K562 (cell line): ENCODE data around the gene SYTL4. TPM values are rescaled to one million over a fixed set of nuclear protein-coding genes. Genes with fewer than 3 reads are reported as not detected.

ENCODE experiments used
- ATAC-seq: fragments of 200-7000 bp; cut with Tn5 transposase; 3 replicates; pipeline ENCODE4 v1.9.1; 2020; ENCODE audit warnings: moderate library complexity
- BruUV-seq: library from RNA; stranded (reverse); fragments of 400-500 nt; replicated peaks from 2 replicates; lab custom pipeline; 2021; lab: Mats Ljungman, UMichigan
- CTCF ChIA-PET: fragments of 300-600 bp; formaldehyde crosslinking; extraction: SDS; loops from one replicate; lab custom pipeline; 2021; ENCODE audit warnings: low intra/inter-chr PET ratio; lab: Yijun Ruan, JAX
- POLR2A ChIA-PET: fragments of 300-600, 350-650 bp; sonication (Branson Sonifier 250); formaldehyde crosslinking; extraction: SDS; loops from one replicate; lab custom pipeline; 2021; ENCODE audit warnings: antibody characterized with exemption, inconsistent platforms; lab: Yijun Ruan, JAX
- DNase-seq, 4 experiments: peaks; one replicate each; pipeline versions ENCODE4 v3.0.0 to v3.0.0-alpha.2; 2011 to 2018; ENCODE audit warnings: low spot score in 3 of 4, mixed read lengths in 3 of 4; ENCODE audit errors: extremely low read depth in 1 of 4
- FAIRE-seq: peaks from 2 replicates; lab custom pipeline; 2011; peaks lifted over from hg19 to GRCh38; lab: Jason Lieb, UNC
- H2AFZ ChIP-seq: 2 replicates; pipeline ENCODE4 v1.6.0; 2011; ENCODE audit warnings: low read depth, low read length, control low read depth, inconsistent platforms
- H3K27ac ChIP-seq: fragments of 200-600 bp; 3 replicates; pipeline ENCODE4 v1.8.0; 2011; ENCODE audit warnings: low read depth, mild to moderate bottlenecking, control low read depth, inconsistent platforms, low read length, moderate library complexity, mixed read lengths; ENCODE audit errors: extremely low read depth
- H3K27me3 ChIP-seq, 2 experiments: fragments of 300-600 bp in 1 of 2; 2 replicates in 1 of 2; 3 replicates in 1 of 2; pipeline versions ENCODE4 v1.6.0 to v1.8.0; 2011; ENCODE audit warnings: inconsistent platforms in 2 of 2, low read length in 2 of 2, mild to moderate bottlenecking in 1 of 2, mixed read lengths in 1 of 2, moderate library complexity in 1 of 2; ENCODE audit not compliant: control insufficient read depth in 2 of 2, insufficient read depth in 2 of 2
- H3K36me3 ChIP-seq: fragments of 300-600 bp; 3 replicates; pipeline ENCODE4 v1.8.0; 2011; ENCODE audit warnings: mild to moderate bottlenecking, low read length, inconsistent platforms; ENCODE audit not compliant: control insufficient read depth, insufficient read depth
- H3K4me1 ChIP-seq, 2 experiments: fragments of 200-600 bp in 1 of 2; replicated peaks in 1 of 2; 2 replicates in 1 of 2; 3 replicates in 1 of 2; pipeline versions ENCODE4 v1.5.1 to v1.8.0; 2011; ENCODE audit warnings: inconsistent platforms in 2 of 2, low read length in 2 of 2, mild to moderate bottlenecking in 1 of 2, mixed read lengths in 1 of 2, moderate library complexity in 1 of 2; ENCODE audit not compliant: control insufficient read depth in 2 of 2, insufficient read depth in 2 of 2
- H3K4me2 ChIP-seq: 2 replicates; pipeline ENCODE4 v1.6.1; 2011; ENCODE audit warnings: low read length, control low read depth, inconsistent platforms, mixed read lengths; ENCODE audit not compliant: insufficient read depth
- H3K4me3 ChIP-seq: fragments of 200-600 bp; sonication (generic), shearing (Covaris generic); 2 replicates; pipeline ENCODE4 v1.5.1; 2016; ENCODE audit warnings: control low read depth, inconsistent platforms
- H3K79me2 ChIP-seq: fragments of 200-600 bp; 3 replicates; pipeline ENCODE4 v1.8.0; 2011; ENCODE audit warnings: low read length, inconsistent platforms; ENCODE audit not compliant: control insufficient read depth, insufficient read depth
- H3K9ac ChIP-seq, 2 experiments: 2 replicates each; pipeline versions ENCODE4 v1.6.0 to v1.6.1; 2011; ENCODE audit warnings: low read depth in 2 of 2, low read length in 2 of 2, control low read depth in 1 of 2, inconsistent platforms in 1 of 2, mild to moderate bottlenecking in 1 of 2, mixed read lengths in 1 of 2; ENCODE audit not compliant: insufficient read depth in 1 of 2
- H3K9me1 ChIP-seq: one replicate; pipeline ENCODE4 v1.6.0; 2011; ENCODE audit warnings: inconsistent platforms, mild to moderate bottlenecking, low read length, moderate library complexity; ENCODE audit not compliant: control insufficient read depth, insufficient read depth
- H3K9me3 ChIP-seq: replicated peaks from 2 replicates; pipeline ENCODE4 v1.5.1; 2011; ENCODE audit warnings: low read depth, low read length, inconsistent platforms; ENCODE audit not compliant: control insufficient read depth, insufficient read depth
- H4K20me1 ChIP-seq: replicated peaks from 2 replicates; pipeline ENCODE4 v1.6.1; 2011; ENCODE audit warnings: low read length, inconsistent platforms, mixed read lengths; ENCODE audit not compliant: control insufficient read depth, insufficient read depth
- CEBPZ ChIP-seq: fragments of 150-350 bp; IDR thresholded peaks from 2 replicates; pipeline ENCODE4 v1.6.1; 2014; ENCODE audit warnings: low read depth, mild to moderate bottlenecking, low read length, borderline replicate concordance
- CHD2 ChIP-seq: IDR thresholded peaks from 2 replicates; pipeline ENCODE4 v1.6.1; 2011; ENCODE audit warnings: low read depth, low read length
- ETV1 ChIP-seq: fragments of 450-650 bp; conservative IDR thresholded peaks from 2 replicates; pipeline ENCODE4 v1.6.1; 2016; ENCODE audit warnings: missing genetic modification characterization, control low read depth, low read depth, missing compliant biosample characterization
- MAFF ChIP-seq: IDR thresholded peaks from 2 replicates; pipeline ENCODE4 v1.6.1; 2012; ENCODE audit warnings: low read length, improper control_type of control experiment
- NUFIP1 ChIP-seq: fragments of 450-650 bp; IDR thresholded peaks from 2 replicates; pipeline ENCODE4 v1.6.1; 2018; ENCODE audit not compliant: partially characterized antibody
- POLR2AphosphoS5 ChIP-seq: IDR thresholded peaks from 2 replicates; pipeline ENCODE4 v1.6.1; 2011; ENCODE audit warnings: mild to moderate bottlenecking, low read depth, low read length, moderate library complexity; ENCODE audit not compliant: control insufficient read depth, insufficient read depth
- SP2 ChIP-seq: IDR thresholded peaks from 2 replicates; pipeline ENCODE4 v1.6.1; 2011; ENCODE audit warnings: mild to moderate bottlenecking, low read depth, low read length, moderate library complexity; ENCODE audit not compliant: poor library complexity, severe bottlenecking; ENCODE audit errors: extremely low read depth
- ZNF3 ChIP-seq: fragments of 250-450 bp; sonication (Bioruptor Pico); IDR thresholded peaks from 2 replicates; pipeline ENCODE4 v1.5.0; 2021; ENCODE audit warnings: mild to moderate bottlenecking, moderate library complexity
- WGBS: fragments of 100-300 bp; shearing (Covaris generic); methylation state at CpG from one replicate; pipeline ENCODE4 v1.1.6; 2016; ENCODE audit warnings: low coverage, mixed read lengths; ENCODE audit not compliant: insufficient coverage; ENCODE audit errors: missing lambda C conversion rate; 5-methylcytosine and 5-hydroxymethylcytosine counted together
- in situ Hi-C: fragments of 300-500 bp; cut with MboI; formaldehyde crosslinking; loops from 4 replicates; pipeline ENCODE4 v1.15.0; 2018; ENCODE audit warnings: inconsistent platforms, mixed read lengths
- intact Hi-C: fragments of 100-400 bp; cut with micrococcal nuclease; formaldehyde crosslinking; loops from 2 replicates; pipeline ENCODE4 v1.14.2; 2022
- polyA plus RNA-seq, 8 experiments: library from polyadenylated mRNA; depleted of rRNA in 4 of 8; stranded (reverse) in 5 of 8; unstranded in 3 of 8; fragments of >200 nt; fragmentation: Nextera tagmentation in 2 of 8; fragmentation: Illumina TruSeq in 1 of 8; extraction: Ambion mirVana in 2 of 8; extraction: Trizol in 1 of 8; gene quantifications; 2 replicates each; pipeline versions ENCODE4 v1.2.1 to v1.2.3, GENCODE V29; 2011 to 2014; ENCODE audit warnings: inconsistent platforms in 1 of 8, missing spikeins in 1 of 8
- total RNA-seq, 7 experiments: library from RNA; depleted of rRNA in 6 of 7; stranded (reverse); fragments of >200 nt in 6 of 7; fragmentation: Illumina TruSeq in 2 of 7; extraction: Trizol in 2 of 7; gene quantifications; 2 replicates each; pipeline versions ENCODE4 v1.2.1 to v1.2.3, GENCODE V29; 2011 to 2021; ENCODE audit warnings: low replicate concordance in 1 of 7
- TF ChIP-seq, protein P1 (sequence below): fragments of 450-650 bp; formaldehyde crosslinking; IDR thresholded peaks from 2 replicates; pipeline ENCODE4 v1.4.0; 2022; ENCODE audit warnings: missing genetic modification characterization
- TF ChIP-seq, protein P2 (sequence below): sonication (generic); IDR thresholded peaks from 2 replicates; pipeline ENCODE4 v1.6.1; 2016

Gene SYTL4
- total and polyA plus RNA-seq, 9 of the 15 experiments (the other 6 are each of a cell fraction or from before 2014, with no cell fraction given) = 0.65 to 9.0 (median 1.5) TPM

DNA sequence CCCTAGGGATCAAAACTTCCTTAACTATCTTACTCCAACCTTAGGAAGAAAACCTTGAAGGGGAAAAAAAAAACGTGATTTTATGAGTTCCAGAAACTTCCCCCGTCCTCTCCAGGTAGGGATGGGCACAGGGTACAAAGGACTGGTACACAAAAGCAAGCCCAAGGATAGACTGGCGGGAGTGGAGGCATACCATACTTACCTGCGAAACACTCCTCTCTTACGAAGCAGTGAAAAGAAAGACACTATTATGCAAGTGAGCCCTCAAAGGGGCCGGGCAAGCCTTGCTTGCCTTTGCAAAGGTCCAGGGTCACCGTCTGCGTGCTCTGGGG, 96.0 kb downstream of the SYTL4 start:
- no peak overlapping the region for H3K4me3 ChIP-seq

More for the DNA sequence above, 96.0 kb downstream of the SYTL4 start:
- Histone ChIP-seq H3K9ac (no peak overlapping the region), H3K79me2 (no peaks in the 10 kb centered on the region), H3K4me2 (no peak overlapping the region), H3K4me1 (no peaks in the 10 kb centered on the region; a peak in 2 of 5 replicates), H3K36me3 (no peaks in the 10 kb centered on the region), H3K27ac (no peak overlapping the region), H2AFZ (no peak overlapping the region), H3K27me3 (no peaks in the 10 kb centered on the region; a peak in 1 of 5 replicates), H3K9me1 (no peaks in the 10 kb centered on the region), H4K20me1 (no peaks in the 10 kb centered on the region), H3K9me3 (no peaks in the 10 kb centered on the region)
- in situ Hi-C loops (no loop called here), intact Hi-C loops (no loop called here)
- ATAC-seq = no peak
- ChIA-PET CTCF (no interaction called here), POLR2A (no interaction called here)
- FAIRE-seq = no peak
- DNase-seq = no peak
- 4% methylated on average over 7 of the region's 8 CpGs for WGBS
- TF ChIP-seq, protein P1, sequence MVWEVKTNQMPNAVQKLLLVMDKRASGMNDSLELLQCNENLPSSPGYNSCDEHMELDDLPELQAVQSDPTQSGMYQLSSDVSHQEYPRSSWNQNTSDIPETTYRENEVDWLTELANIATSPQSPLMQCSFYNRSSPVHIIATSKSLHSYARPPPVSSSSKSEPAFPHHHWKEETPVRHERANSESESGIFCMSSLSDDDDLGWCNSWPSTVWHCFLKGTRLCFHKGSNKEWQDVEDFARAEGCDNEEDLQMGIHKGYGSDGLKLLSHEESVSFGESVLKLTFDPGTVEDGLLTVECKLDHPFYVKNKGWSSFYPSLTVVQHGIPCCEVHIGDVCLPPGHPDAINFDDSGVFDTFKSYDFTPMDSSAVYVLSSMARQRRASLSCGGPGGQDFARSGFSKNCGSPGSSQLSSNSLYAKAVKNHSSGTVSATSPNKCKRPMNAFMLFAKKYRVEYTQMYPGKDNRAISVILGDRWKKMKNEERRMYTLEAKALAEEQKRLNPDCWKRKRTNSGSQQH (CRISPR knock-in tag) = no peak
- no peak for TF ChIP-seq MAFF
- no peak for TF ChIP-seq CEBPZ
- TF ChIP-seq, protein P2, sequence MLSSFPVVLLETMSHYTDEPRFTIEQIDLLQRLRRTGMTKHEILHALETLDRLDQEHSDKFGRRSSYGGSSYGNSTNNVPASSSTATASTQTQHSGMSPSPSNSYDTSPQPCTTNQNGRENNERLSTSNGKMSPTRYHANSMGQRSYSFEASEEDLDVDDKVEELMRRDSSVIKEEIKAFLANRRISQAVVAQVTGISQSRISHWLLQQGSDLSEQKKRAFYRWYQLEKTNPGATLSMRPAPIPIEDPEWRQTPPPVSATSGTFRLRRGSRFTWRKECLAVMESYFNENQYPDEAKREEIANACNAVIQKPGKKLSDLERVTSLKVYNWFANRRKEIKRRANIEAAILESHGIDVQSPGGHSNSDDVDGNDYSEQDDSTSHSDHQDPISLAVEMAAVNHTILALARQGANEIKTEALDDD = no peak
- no peak for TF ChIP-seq SP2
- no peak for TF ChIP-seq ZNF3 (CRISPR knock-in tag)
- no peak for TF ChIP-seq POLR2AphosphoS5
- TF ChIP-seq NUFIP1 = no peak
- TF ChIP-seq CHD2 = no peak
- no peak for TF ChIP-seq ETV1 (tag)
- no TSS peak for BruUV-seq
